ENCODE results near the gene CST2. TPM values are rescaled to one million over a fixed set of nuclear protein-coding genes. Genes with fewer than 3 reads are reported as not detected.
"Not testable (repeated sequence)": the region's sequence is repeated elsewhere in the genome, so short reads cannot be mapped to it uniquely, and the experiment has no call there.

CST2 gene
- total and polyA plus RNA-seq, 2 donors (not counting 1 experiment from before 2014, with no cell fraction given) = 0.12 TPM; not detected in 1

- no peaks in the 10 kb centered on the region for H3K36me3 ChIP-seq (ENCODE audit: control insufficient read depth, insufficient read depth, low read length)
- no peaks in the 10 kb centered on the region for H3K27me3 ChIP-seq (ENCODE audit: control insufficient read depth, insufficient read depth, low read length)
- H3K79me2 ChIP-seq (ENCODE audit: control insufficient read depth, insufficient read depth, low read length) = no peaks in the 10 kb centered on the region
- TF ChIP-seq EZH2 (IDR thresholded peaks at IDR 0.05; ENCODE audit: low read length, missing control alignments) = no peak
- no peak for TF ChIP-seq CTCF (conservative IDR thresholded peaks at IDR 0.05 in 1 of 2, IDR thresholded peaks at IDR 0.05 in 1 of 2; ENCODE audit: low read depth in 1 of 2, low read length in 2 of 2)
- H3K4me2 ChIP-seq (ENCODE audit: extremely low read depth, insufficient read depth, low read length) = no peak overlapping the region
- H3K9me3 ChIP-seq (ENCODE audit: control insufficient read depth, insufficient read depth, low read depth, low read length) = no peaks in the 10 kb centered on the region
- no peak overlapping the region for H3K9ac ChIP-seq (ENCODE audit: insufficient read depth, low read length)
- no peak for DNase-seq (ENCODE audit: low read depth in 2 of 2)
- no peaks in the 10 kb centered on the region for H4K20me1 ChIP-seq (ENCODE audit: control insufficient read depth, extremely low read depth, insufficient read depth, low read length)
- no peak overlapping the region for H2AFZ ChIP-seq (ENCODE audit: low read length)
- H3K4me1 ChIP-seq (ENCODE audit: control insufficient read depth, extremely low read depth, insufficient read depth, low read length) = no peaks in the 10 kb centered on the region
- no peak overlapping the region for H3K4me3 ChIP-seq (replicated peaks in 1 of 4; ENCODE audit: control extremely low read depth in 1 of 4, insufficient read depth in 1 of 4, low read depth in 3 of 4, low read length in 4 of 4)
- no peak overlapping the region for H3K27ac ChIP-seq (ENCODE audit: insufficient read depth, low read length)
These were observed 43.0 kb upstream of the CST2 start for GRCh38 chr20:23869520-23869919.

- Histone ChIP-seq H3K4me2 (ENCODE audit: extremely low read depth, insufficient read depth, low read length) (no peak overlapping the region), H3K4me3 (replicated peaks in 1 of 4; ENCODE audit: control extremely low read depth in 1 of 4, insufficient read depth in 1 of 4, low read depth in 3 of 4, low read length in 4 of 4) (no peak overlapping the region), H3K9me3 (ENCODE audit: control insufficient read depth, insufficient read depth, low read depth, low read length) (no peaks in the 10 kb centered on the region), H2AFZ (ENCODE audit: low read length) (no peak overlapping the region), H4K20me1 (ENCODE audit: control insufficient read depth, extremely low read depth, insufficient read depth, low read length) (no peaks in the 10 kb centered on the region), H3K79me2 (ENCODE audit: control insufficient read depth, insufficient read depth, low read length) (no peaks in the 10 kb centered on the region), H3K27ac (ENCODE audit: insufficient read depth, low read length) (no peak overlapping the region), H3K36me3 (ENCODE audit: control insufficient read depth, insufficient read depth, low read length) (no peaks in the 10 kb centered on the region), H3K4me1 (ENCODE audit: control insufficient read depth, extremely low read depth, insufficient read depth, low read length) (no peaks in the 10 kb centered on the region), H3K9ac (ENCODE audit: insufficient read depth, low read length) (no peak overlapping the region), H3K27me3 (ENCODE audit: control insufficient read depth, insufficient read depth, low read length) (no peaks in the 10 kb centered on the region)
- TF ChIP-seq EZH2 (IDR thresholded peaks at IDR 0.05; ENCODE audit: low read length, missing control alignments) (no peak), CTCF (conservative IDR thresholded peaks at IDR 0.05 in 1 of 2, IDR thresholded peaks at IDR 0.05 in 1 of 2; ENCODE audit: low read depth in 1 of 2, low read length in 2 of 2) (no peak)
- DNase-seq (ENCODE audit: low read depth in 2 of 2) = no peak
These were observed 41.8 kb upstream of the CST2 start for GRCh38 chr20:23868321-23868720.

- H2AFZ ChIP-seq (ENCODE audit: low read length) = no peak overlapping the region
- no peaks in the 10 kb centered on the region for H3K9me3 ChIP-seq (ENCODE audit: control insufficient read depth, insufficient read depth, low read depth, low read length)
- H3K27ac ChIP-seq (ENCODE audit: insufficient read depth, low read length) = no peak overlapping the region
- no peaks in the 10 kb centered on the region for H3K4me1 ChIP-seq (ENCODE audit: control insufficient read depth, extremely low read depth, insufficient read depth, low read length)
- no peaks in the 10 kb centered on the region for H3K79me2 ChIP-seq (ENCODE audit: control insufficient read depth, insufficient read depth, low read length)
- TF ChIP-seq CTCF (conservative IDR thresholded peaks at IDR 0.05 in 1 of 2, IDR thresholded peaks at IDR 0.05 in 1 of 2; ENCODE audit: low read depth in 1 of 2, low read length in 2 of 2) = no peak
- no peak for TF ChIP-seq EZH2 (IDR thresholded peaks at IDR 0.05; ENCODE audit: low read length, missing control alignments)
- H4K20me1 ChIP-seq (ENCODE audit: control insufficient read depth, extremely low read depth, insufficient read depth, low read length) = no peaks in the 10 kb centered on the region
- H3K9ac ChIP-seq (ENCODE audit: insufficient read depth, low read length) = no peak overlapping the region
- no peak overlapping the region for H3K4me2 ChIP-seq (ENCODE audit: extremely low read depth, insufficient read depth, low read length)
- no peak overlapping the region for H3K4me3 ChIP-seq (replicated peaks in 1 of 4; ENCODE audit: control extremely low read depth in 1 of 4, insufficient read depth in 1 of 4, low read depth in 3 of 4, low read length in 4 of 4)
- no peaks in the 10 kb centered on the region for H3K27me3 ChIP-seq (ENCODE audit: control insufficient read depth, insufficient read depth, low read length)
- no peaks in the 10 kb centered on the region for H3K36me3 ChIP-seq (ENCODE audit: control insufficient read depth, insufficient read depth, low read length)
- no peak for DNase-seq (ENCODE audit: low read depth in 2 of 2)
These were observed 40.7 kb upstream of the CST2 start for GRCh38 chr20:23867152-23867776.

GRCh38 chr20:23860771-23861170 is 34.2 kb upstream of the CST2 start:
- not testable (repeated sequence) for H3K9ac ChIP-seq (ENCODE audit: insufficient read depth, low read length); DNase-seq (ENCODE audit: low read depth in 2 of 2); H4K20me1 ChIP-seq (ENCODE audit: control insufficient read depth, extremely low read depth, insufficient read depth, low read length)

More at GRCh38 chr20:23860771-23861170, 34.2 kb upstream of the CST2 start:
- not testable (repeated sequence) for H3K4me2 ChIP-seq (ENCODE audit: extremely low read depth, insufficient read depth, low read length); H3K36me3 ChIP-seq (ENCODE audit: control insufficient read depth, insufficient read depth, low read length); H3K27me3 ChIP-seq (ENCODE audit: control insufficient read depth, insufficient read depth, low read length); H2AFZ ChIP-seq (ENCODE audit: low read length); H3K79me2 ChIP-seq (ENCODE audit: control insufficient read depth, insufficient read depth, low read length); H3K4me1 ChIP-seq (ENCODE audit: control insufficient read depth, extremely low read depth, insufficient read depth, low read length); H3K4me3 ChIP-seq (replicated peaks in 1 of 4; ENCODE audit: control extremely low read depth in 1 of 4, insufficient read depth in 1 of 4, low read depth in 3 of 4, low read length in 4 of 4); H3K27ac ChIP-seq (ENCODE audit: insufficient read depth, low read length); H3K9me3 ChIP-seq (ENCODE audit: control insufficient read depth, insufficient read depth, low read depth, low read length)
